Endothelial cell of umbilical vein (primary cell): ENCODE results near the gene SYN1. TPM values are rescaled to one million over a fixed set of nuclear protein-coding genes. Genes with fewer than 3 reads are reported as not detected.

ENCODE experiments used
- BruUV-seq: library from RNA; stranded (reverse); fragments of 400-500 nt; replicated peaks from 2 replicates; lab custom pipeline; 2021; lab: Mats Ljungman, UMichigan
- CTCF ChIA-PET: fragments of 300-600, 350-600 bp; sonication (Branson Sonifier 250); formaldehyde crosslinking; loops from one replicate; lab custom pipeline; 2021; ENCODE audit warnings: antibody characterized with exemption, inconsistent platforms; lab: Charles Lee
- POLR2A ChIA-PET: fragments of 300-600, 350-600 bp; sonication (Branson Sonifier 250); formaldehyde crosslinking; loops from one replicate; lab custom pipeline; 2021; ENCODE audit warnings: antibody characterized with exemption, inconsistent platforms; lab: Charles Lee
- DNase-seq: peaks from one replicate; pipeline ENCODE4 v3.0.0-alpha.2; 2011; ENCODE audit warnings: low read depth, low spot score
- FAIRE-seq: peaks from 2 replicates; lab custom pipeline; 2011; peaks lifted over from hg19 to GRCh38; lab: Jason Lieb, UNC
- H2AFZ ChIP-seq: 2 replicates; pipeline ENCODE4 v1.6.0; 2012; ENCODE audit warnings: low read depth, low read length, control low read depth, inconsistent platforms
- H3K27ac ChIP-seq: 2 replicates; pipeline ENCODE4 v1.5.1; 2011; ENCODE audit warnings: low read depth, mild to moderate bottlenecking, control low read depth, low read length, moderate library complexity; ENCODE audit not compliant: insufficient read depth
- H3K27me3 ChIP-seq, 2 experiments: 2 replicates each; pipeline versions ENCODE4 v1.6.0 to v1.6.1; 2011; ENCODE audit warnings: low read length in 2 of 2, mixed read lengths in 1 of 2; ENCODE audit not compliant: control insufficient read depth in 2 of 2, insufficient read depth in 2 of 2
- H3K36me3 ChIP-seq, 2 experiments: 2 replicates in 1 of 2; 3 replicates in 1 of 2; pipeline ENCODE4 v1.5.1; 2011; ENCODE audit warnings: low read length in 2 of 2, mild to moderate bottlenecking in 1 of 2, moderate library complexity in 1 of 2; ENCODE audit not compliant: control insufficient read depth in 2 of 2, insufficient read depth in 2 of 2; ENCODE audit errors: extremely low read depth in 1 of 2
- H3K4me1 ChIP-seq: 3 replicates; pipeline ENCODE4 v1.5.1; 2011; ENCODE audit warnings: mild to moderate bottlenecking, low read length; ENCODE audit not compliant: control insufficient read depth, insufficient read depth; ENCODE audit errors: extremely low read depth
- H3K4me2 ChIP-seq: 2 replicates; pipeline ENCODE4 v1.6.1; 2011; ENCODE audit warnings: low read length, control low read depth, mixed read lengths; ENCODE audit not compliant: insufficient read depth
- H3K4me3 ChIP-seq, 3 experiments: fragments of 200-600 bp in 1 of 3; sonication (generic), shearing (Covaris generic) in 1 of 3; replicated peaks in 1 of 3; 2 replicates each; pipeline ENCODE4 v1.5.1; 2011 to 2016; ENCODE audit warnings: control low read depth in 3 of 3, low read length in 3 of 3, mild to moderate bottlenecking in 2 of 3, inconsistent platforms in 1 of 3, low read depth in 1 of 3, moderate library complexity in 1 of 3; ENCODE audit not compliant: insufficient read depth in 1 of 3
- H3K79me2 ChIP-seq: 2 replicates; pipeline ENCODE4 v1.6.0; 2012; ENCODE audit warnings: low read length, inconsistent platforms; ENCODE audit not compliant: control insufficient read depth, insufficient read depth
- H3K9ac ChIP-seq: replicated peaks from 2 replicates; pipeline ENCODE3; 2011; ENCODE audit warnings: low read length, control low read depth; ENCODE audit not compliant: insufficient read depth; ENCODE audit errors: extremely low read depth
- H3K9me1 ChIP-seq: replicated peaks from 3 replicates; pipeline ENCODE4 v1.6.0; 2011; ENCODE audit warnings: mild to moderate bottlenecking, low read length; ENCODE audit not compliant: control insufficient read depth, insufficient read depth; ENCODE audit errors: extremely low read depth
- H3K9me3 ChIP-seq: replicated peaks from 2 replicates; pipeline ENCODE4 v1.5.1; 2012; ENCODE audit warnings: low read length, inconsistent platforms; ENCODE audit not compliant: control insufficient read depth, insufficient read depth
- H4K20me1 ChIP-seq: replicated peaks from 2 replicates; pipeline ENCODE3; 2011; ENCODE audit warnings: mild to moderate bottlenecking, low read length; ENCODE audit not compliant: control insufficient read depth, insufficient read depth; ENCODE audit errors: extremely low read depth
- POLR2A ChIP-seq: IDR thresholded peaks from 2 replicates; pipeline ENCODE4 v1.6.1; 2012; ENCODE audit warnings: low read depth, mild to moderate bottlenecking, control low read depth, low read length
- POLR2AphosphoS5 ChIP-seq: IDR thresholded peaks from 2 replicates; pipeline ENCODE4 v1.6.1; 2012; ENCODE audit warnings: low read depth, mild to moderate bottlenecking, control low read depth, low read length, moderate library complexity; ENCODE audit not compliant: insufficient read depth
- dilution Hi-C: fragments of 300-500 bp; cut with MboI; formaldehyde crosslinking; loops from one replicate; pipeline ENCODE4 v1.15.0; 2019; ENCODE audit warnings: low sequenced_read_pairs; ENCODE audit not compliant: extremely low pct_ligation_motif_present
- intact Hi-C: fragments of 100-400 bp; cut with micrococcal nuclease; formaldehyde crosslinking; loops from one replicate; pipeline ENCODE4 v1.10.0; 2022
- polyA plus RNA-seq, 4 experiments: library from polyadenylated mRNA; depleted of rRNA in 3 of 4; stranded (reverse) in 3 of 4; unstranded in 1 of 4; fragments of >200 nt; gene quantifications; 2 replicates each; pipeline versions ENCODE4 v1.2.1 to v1.2.3, GENCODE V29; 2011 to 2012; ENCODE audit warnings: missing spikeins in 1 of 4
- total RNA-seq: library from RNA; stranded (reverse); gene quantifications from 2 replicates; pipeline ENCODE4 v1.2.3, GENCODE V29; 2021
- TF ChIP-seq, protein P1 (sequence below), 2 donors: IDR thresholded peaks; 1 replicate in 1 of 2; 2 replicates in 1 of 2; pipeline ENCODE4 v1.5.1; 2011; ENCODE audit warnings: low read length in 2 of 2, mild to moderate bottlenecking in 2 of 2, moderate library complexity in 2 of 2, control low read depth in 1 of 2, inconsistent platforms in 1 of 2, low read depth in 1 of 2; ENCODE audit not compliant: insufficient read depth in 1 of 2; ENCODE audit errors: extremely low read depth in 1 of 2

The SYN1 gene
- total and polyA plus RNA-seq, 2 donors (not counting 3 experiments of a cell fraction or from before 2014, with no cell fraction given): not detected

DNA sequence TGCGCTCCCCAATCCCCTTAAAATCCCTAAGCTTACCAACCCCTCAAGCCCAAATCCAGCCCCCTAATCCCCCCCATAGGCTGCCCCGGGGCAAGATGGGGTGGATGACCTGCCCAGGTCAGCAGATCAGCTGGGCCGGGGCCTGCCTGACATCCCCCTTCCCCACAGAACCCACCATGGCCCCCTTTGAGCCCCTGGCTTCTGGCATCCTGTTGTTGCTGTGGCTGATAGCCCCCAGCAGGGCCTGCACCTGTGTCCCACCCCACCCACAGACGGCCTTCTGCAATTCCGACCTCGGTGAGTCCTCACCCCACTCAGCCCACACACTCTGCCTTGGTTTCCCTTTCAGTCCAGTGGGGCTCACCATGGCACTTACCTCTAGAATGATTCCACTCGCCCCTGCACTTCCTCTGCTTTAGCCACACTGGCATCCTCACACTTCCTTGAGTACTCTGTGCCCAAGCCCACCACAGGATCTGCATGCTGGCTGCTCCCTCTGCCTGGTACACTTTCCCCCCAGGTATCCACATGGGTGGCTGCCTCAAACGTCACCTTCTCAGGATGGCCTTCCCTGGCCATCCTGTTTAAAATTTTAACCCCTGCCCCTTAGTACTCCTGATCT lies 36.3 kb downstream of the SYN1 start:
- Histone ChIP-seq H3K4me1 (peaks cover 28% of the 10 kb centered on the region), H3K4me3 (peak overlapping the region in 1 of 3 experiments; percentile 60), H3K9ac (peak overlapping the region; percentile 4), H3K27ac (no peak overlapping the region), H3K4me2 (no peak overlapping the region), H3K79me2 (peaks cover 3% of the 10 kb centered on the region), H3K27me3 (no peaks in the 10 kb centered on the region), H4K20me1 (no peaks in the 10 kb centered on the region), H3K9me1 (no peaks in the 10 kb centered on the region), H3K9me3 (no peaks in the 10 kb centered on the region), H2AFZ (no peak overlapping the region), H3K36me3 (peaks cover 0 to 2% of the 10 kb centered on the region in 2 experiments)
- DNase-seq (no peak), FAIRE-seq (no peak)
- CTCF ChIA-PET: no interaction called here
- dilution Hi-C loops (no loop called here), intact Hi-C loops (loop anchor here (5.0 kb wide), 1 partner anchor 54 kb away; no protein-coding TSS in a partner anchor)
- TF ChIP-seq, protein P1, sequence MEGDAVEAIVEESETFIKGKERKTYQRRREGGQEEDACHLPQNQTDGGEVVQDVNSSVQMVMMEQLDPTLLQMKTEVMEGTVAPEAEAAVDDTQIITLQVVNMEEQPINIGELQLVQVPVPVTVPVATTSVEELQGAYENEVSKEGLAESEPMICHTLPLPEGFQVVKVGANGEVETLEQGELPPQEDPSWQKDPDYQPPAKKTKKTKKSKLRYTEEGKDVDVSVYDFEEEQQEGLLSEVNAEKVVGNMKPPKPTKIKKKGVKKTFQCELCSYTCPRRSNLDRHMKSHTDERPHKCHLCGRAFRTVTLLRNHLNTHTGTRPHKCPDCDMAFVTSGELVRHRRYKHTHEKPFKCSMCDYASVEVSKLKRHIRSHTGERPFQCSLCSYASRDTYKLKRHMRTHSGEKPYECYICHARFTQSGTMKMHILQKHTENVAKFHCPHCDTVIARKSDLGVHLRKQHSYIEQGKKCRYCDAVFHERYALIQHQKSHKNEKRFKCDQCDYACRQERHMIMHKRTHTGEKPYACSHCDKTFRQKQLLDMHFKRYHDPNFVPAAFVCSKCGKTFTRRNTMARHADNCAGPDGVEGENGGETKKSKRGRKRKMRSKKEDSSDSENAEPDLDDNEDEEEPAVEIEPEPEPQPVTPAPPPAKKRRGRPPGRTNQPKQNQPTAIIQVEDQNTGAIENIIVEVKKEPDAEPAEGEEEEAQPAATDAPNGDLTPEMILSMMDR (IDR thresholded peaks at IDR 0.05; ENCODE audit: extremely low read depth in 1 of 2, insufficient read depth in 1 of 2, low read depth in 1 of 2, low read length in 2 of 2): no peak
- TF ChIP-seq POLR2A (no peak), POLR2AphosphoS5 (no peak)
- POLR2A ChIA-PET: no interaction called here
- BruUV-seq: TSS peak; percentile 25
